H9 (cell line): ENCODE results near the gene CBLL1. TPM values are rescaled to one million over a fixed set of nuclear protein-coding genes. Genes with fewer than 3 reads are reported as not detected.

ENCODE experiments used
- DNase-seq: peaks from one replicate; pipeline ENCODE4 v3.0.0-alpha.2; 2017
- H2AFZ ChIP-seq: one replicate; pipeline ENCODE4 v1.6.1; 2013; ENCODE audit warnings: mild to moderate bottlenecking, low read length, control low read depth, moderate library complexity
- H2AK5ac ChIP-seq: 2 replicates; pipeline ENCODE4 v1.6.1; 2013; ENCODE audit warnings: low read length, control low read depth, mixed read lengths; ENCODE audit not compliant: insufficient read length
- H2BK120ac ChIP-seq: one replicate; pipeline ENCODE4 v1.6.1; 2013; ENCODE audit warnings: low read depth, mild to moderate bottlenecking, low read length, control low read depth, inconsistent platforms; ENCODE audit not compliant: poor library complexity, severe bottlenecking
- H2BK12ac ChIP-seq: 2 replicates; pipeline ENCODE4 v1.6.1; 2013; ENCODE audit warnings: low read length, control low read depth, mixed read lengths, low read depth; ENCODE audit not compliant: insufficient read length
- H2BK15ac ChIP-seq: 2 replicates; pipeline ENCODE4 v1.6.1; 2013; ENCODE audit warnings: low read depth, low read length, control low read depth
- H2BK20ac ChIP-seq: one replicate; pipeline ENCODE4 v1.6.1; 2013; ENCODE audit warnings: low read depth, mild to moderate bottlenecking, low read length, control low read depth, inconsistent platforms; ENCODE audit not compliant: poor library complexity, severe bottlenecking
- H2BK5ac ChIP-seq: 2 replicates; pipeline ENCODE4 v1.6.1; 2013; ENCODE audit warnings: low read length, control low read depth, mixed read lengths; ENCODE audit not compliant: insufficient read length
- H3K14ac ChIP-seq: 2 replicates; pipeline ENCODE4 v1.6.1; 2013; ENCODE audit warnings: low read length, control low read depth; ENCODE audit not compliant: insufficient read depth
- H3K18ac ChIP-seq: 2 replicates; pipeline ENCODE4 v1.6.1; 2013; ENCODE audit warnings: low read depth, mild to moderate bottlenecking, mixed read lengths, low read length, control low read depth; ENCODE audit not compliant: insufficient read length
- H3K23ac ChIP-seq: 2 replicates; pipeline ENCODE4 v1.6.1; 2013; ENCODE audit warnings: low read length, control low read depth, mixed read lengths, low read depth; ENCODE audit not compliant: insufficient read length
- H3K23me2 ChIP-seq: 2 replicates; pipeline ENCODE4 v1.6.1; 2013; ENCODE audit warnings: low read depth, mild to moderate bottlenecking, mixed read lengths, low read length, control low read depth; ENCODE audit not compliant: insufficient read length, poor library complexity, severe bottlenecking
- H3K27ac ChIP-seq: 2 replicates; pipeline ENCODE4 v1.5.1; 2013; ENCODE audit warnings: low read length, control low read depth, mixed read lengths, low read depth; ENCODE audit not compliant: insufficient read length
- H3K27me3 ChIP-seq: 2 replicates; pipeline ENCODE4 v1.6.1; 2013; ENCODE audit warnings: low read length, control low read depth, inconsistent platforms; ENCODE audit not compliant: insufficient read depth
- H3K4ac ChIP-seq: 2 replicates; pipeline ENCODE4 v1.6.1; 2013; ENCODE audit warnings: low read depth, mild to moderate bottlenecking, control low read depth, inconsistent platforms, low read length, moderate library complexity
- H3K4me1 ChIP-seq: 2 replicates; pipeline ENCODE4 v1.6.1; 2013; ENCODE audit warnings: low read length, control low read depth, inconsistent platforms; ENCODE audit not compliant: insufficient read depth
- H3K4me2 ChIP-seq: 2 replicates; pipeline ENCODE4 v1.6.1; 2013; ENCODE audit warnings: low read length, control low read depth, mixed read lengths; ENCODE audit not compliant: insufficient read length, insufficient read depth
- H3K56ac ChIP-seq: 2 replicates; pipeline ENCODE4 v1.6.1; 2013; ENCODE audit warnings: low read depth, mild to moderate bottlenecking, mixed read lengths, low read length, control low read depth; ENCODE audit not compliant: insufficient read length
- H3K79me1 ChIP-seq: 2 replicates; pipeline ENCODE4 v1.6.1; 2013; ENCODE audit warnings: low read depth, mild to moderate bottlenecking, moderate library complexity, low read length, control low read depth, inconsistent platforms; ENCODE audit not compliant: insufficient read depth, poor library complexity, severe bottlenecking
- H3K79me2 ChIP-seq: 2 replicates; pipeline ENCODE4 v1.6.1; 2013; ENCODE audit warnings: low read length, control low read depth, inconsistent platforms; ENCODE audit not compliant: insufficient read depth
- H3K9ac ChIP-seq: 2 replicates; pipeline ENCODE4 v1.6.1; 2013; ENCODE audit warnings: low read length, control low read depth, mixed read lengths; ENCODE audit not compliant: insufficient read length; ENCODE audit errors: extremely low read depth
- H3K9me3 ChIP-seq: one replicate; pipeline ENCODE4 v1.6.1; 2013; ENCODE audit warnings: low read depth, low read length, inconsistent platforms; ENCODE audit not compliant: control insufficient read depth
- H3T11ph ChIP-seq: one replicate; pipeline ENCODE4 v1.6.1; 2013; ENCODE audit warnings: mild to moderate bottlenecking, low read length, control low read depth, inconsistent platforms
- H4K20me1 ChIP-seq: one replicate; pipeline ENCODE4 v1.6.1; 2013; ENCODE audit not compliant: control insufficient read depth, insufficient read length, insufficient read depth
- H4K5ac ChIP-seq: 2 replicates; pipeline ENCODE4 v1.6.1; 2013; ENCODE audit warnings: low read depth, mild to moderate bottlenecking, mixed read lengths, low read length, control low read depth; ENCODE audit not compliant: insufficient read length
- H4K8ac ChIP-seq: replicated peaks from 2 replicates; pipeline ENCODE4 v1.6.1; 2013; ENCODE audit warnings: low read length, control low read depth, mixed read lengths, low read depth; ENCODE audit not compliant: insufficient read length
- H4K91ac ChIP-seq: 2 replicates; pipeline ENCODE4 v1.6.1; 2013; ENCODE audit warnings: low read depth, mild to moderate bottlenecking, moderate library complexity, mixed read lengths, low read length, control low read depth; ENCODE audit not compliant: insufficient read length
- H3K27ac Mint-ChIP-seq, 3 experiments: 2 replicates in 2 of 3; 3 replicates in 1 of 3; pipeline ENCODE4 v1.8.0; 2020 to 2021; ENCODE audit warnings: mixed read lengths in 3 of 3, mild to moderate bottlenecking in 1 of 3, moderate library complexity in 1 of 3
- H3K27me3 Mint-ChIP-seq: 2 replicates; pipeline ENCODE4 v1.8.0; 2021; ENCODE audit warnings: low read depth, mild to moderate bottlenecking, moderate library complexity, mixed read lengths
- H3K36me3 Mint-ChIP-seq, 3 experiments: 2 replicates in 2 of 3; 3 replicates in 1 of 3; pipeline ENCODE4 v1.8.0; 2020 to 2021; ENCODE audit warnings: low read depth in 3 of 3, mixed read lengths in 3 of 3; ENCODE audit not compliant: insufficient read depth in 1 of 3
- H3K4me1 Mint-ChIP-seq, 2 experiments: 2 replicates each; pipeline ENCODE4 v1.8.0; 2020; ENCODE audit warnings: mixed read lengths in 2 of 2
- H3K4me3 Mint-ChIP-seq, 2 experiments: 2 replicates in 1 of 2; 3 replicates in 1 of 2; pipeline ENCODE4 v1.8.0; 2020 to 2021; ENCODE audit warnings: mild to moderate bottlenecking in 2 of 2, mixed read lengths in 2 of 2, moderate library complexity in 1 of 2
- H3K9me3 Mint-ChIP-seq, 2 experiments: 2 replicates in 1 of 2; 3 replicates in 1 of 2; pipeline ENCODE4 v1.8.0; 2020; ENCODE audit warnings: mild to moderate bottlenecking in 2 of 2, mixed read lengths in 2 of 2, moderate library complexity in 1 of 2
- CTCF ChIP-seq: fragments of 200-600 bp; sonication (generic); conservative IDR thresholded peaks from 3 replicates; pipeline ENCODE4 v1.8.0; 2021; ENCODE audit warnings: antibody characterized with exemption, mild to moderate bottlenecking
- WGBS: extraction: QIAGEN DNeasy Blood & Tissue Kit; methylation state at CpG from one replicate; pipeline ENCODE4 v1.1.7; 2013; ENCODE audit warnings: missing lambda C conversion rate, low lambda C conversion rate, mixed read lengths; ENCODE audit not compliant: insufficient read length; ENCODE audit errors: extremely low coverage; 5-methylcytosine and 5-hydroxymethylcytosine counted together
- total RNA-seq: library from RNA; stranded (reverse); gene quantifications from 2 replicates; pipeline ENCODE4 v1.2.1, GENCODE V29; 2021

Gene CBLL1
- total RNA-seq, 1 experiment from 2014 or later: 32.2 TPM

- H3K27me3 ChIP-seq: no peaks in the 10 kb centered on the region; the same call in 1 of the 2 replicates
Observed at GRCh38 chr7:107721286-107721685, 22.7 kb upstream of the CBLL1 start.

More at GRCh38 chr7:107721286-107721685, 22.7 kb upstream of the CBLL1 start:
- no peak for DNase-seq
- no peak overlapping the region for H3K27ac Mint-ChIP-seq
- no peak overlapping the region for H2BK5ac ChIP-seq
- H3K56ac ChIP-seq: no peak overlapping the region
- H3K4me2 ChIP-seq: no peak overlapping the region
- no peak overlapping the region for H4K91ac ChIP-seq
- no peak overlapping the region for H3K23ac ChIP-seq
- no peak overlapping the region for H3K18ac ChIP-seq
- H3K4me1 ChIP-seq: no peaks in the 10 kb centered on the region
- no peaks in the 10 kb centered on the region for H3K9me3 ChIP-seq
- no peak overlapping the region for H4K8ac ChIP-seq
- H3K9ac ChIP-seq: no peak overlapping the region
- H3K4ac ChIP-seq: no peak overlapping the region
- no peaks in the 10 kb centered on the region for H3K79me1 ChIP-seq
- TF ChIP-seq CTCF: no peak
- H4K20me1 ChIP-seq: no peaks in the 10 kb centered on the region
- no peak overlapping the region for H3K27ac ChIP-seq
- no CpG with 5 or more reads among the region's 1 CpG for WGBS
- H3K14ac ChIP-seq: no peak overlapping the region
- H3K4me1 Mint-ChIP-seq: peaks cover 0 to 8% of the 10 kb centered on the region in 2 experiments; a peak in 1 of 4 replicates
- H2BK15ac ChIP-seq: no peak overlapping the region
- no peak overlapping the region for H2BK20ac ChIP-seq
- no peaks in the 10 kb centered on the region for H3K27me3 Mint-ChIP-seq
- no peaks in the 10 kb centered on the region for H3K23me2 ChIP-seq
- H2AFZ ChIP-seq: no peak overlapping the region
- no peaks in the 10 kb centered on the region for H3K79me2 ChIP-seq
- H3K36me3 Mint-ChIP-seq: no peaks in the 10 kb centered on the region
- no peak overlapping the region for H3K4me3 Mint-ChIP-seq
- no peak overlapping the region for H2AK5ac ChIP-seq
- no peaks in the 10 kb centered on the region for H3K9me3 Mint-ChIP-seq
- H2BK120ac ChIP-seq: no peak overlapping the region
- H3T11ph ChIP-seq: no peak overlapping the region
- no peak overlapping the region for H2BK12ac ChIP-seq
- H4K5ac ChIP-seq: no peak overlapping the region
